Mucosa of stomach (tissue), 1 donor: ENCODE measurements around the gene MZT2B.
"Not testable (repeated sequence)": the region's sequence is repeated elsewhere in the genome, so short reads cannot be mapped to it uniquely, and the experiment has no call there.

Source experiments
- H3K27me3 ChIP-seq: one replicate; pipeline ENCODE4 v1.7.0; 2013; ENCODE audit warnings: mild to moderate bottlenecking, low read length; ENCODE audit not compliant: control insufficient read depth, insufficient read depth
- H3K36me3 ChIP-seq: one replicate; pipeline ENCODE4 v1.7.0; 2013; ENCODE audit warnings: low read length; ENCODE audit not compliant: control insufficient read depth, insufficient read depth
- H3K4me1 ChIP-seq: one replicate; pipeline ENCODE4 v1.7.0; 2013; ENCODE audit warnings: mild to moderate bottlenecking, low read length; ENCODE audit not compliant: control insufficient read depth, insufficient read depth
- H3K4me3 ChIP-seq: one replicate; pipeline ENCODE4 v1.7.0; 2013; ENCODE audit warnings: low read length
- H3K9ac ChIP-seq: one replicate; pipeline ENCODE4 v1.7.0; 2013; ENCODE audit warnings: mild to moderate bottlenecking, low read length, moderate library complexity
- H3K9me3 ChIP-seq: one replicate; pipeline ENCODE4 v1.7.0; 2013; ENCODE audit warnings: mild to moderate bottlenecking, low read length, moderate library complexity; ENCODE audit not compliant: control insufficient read depth
- donor health status: Pancreatic carcinoma.

MZT2B gene

DNA sequence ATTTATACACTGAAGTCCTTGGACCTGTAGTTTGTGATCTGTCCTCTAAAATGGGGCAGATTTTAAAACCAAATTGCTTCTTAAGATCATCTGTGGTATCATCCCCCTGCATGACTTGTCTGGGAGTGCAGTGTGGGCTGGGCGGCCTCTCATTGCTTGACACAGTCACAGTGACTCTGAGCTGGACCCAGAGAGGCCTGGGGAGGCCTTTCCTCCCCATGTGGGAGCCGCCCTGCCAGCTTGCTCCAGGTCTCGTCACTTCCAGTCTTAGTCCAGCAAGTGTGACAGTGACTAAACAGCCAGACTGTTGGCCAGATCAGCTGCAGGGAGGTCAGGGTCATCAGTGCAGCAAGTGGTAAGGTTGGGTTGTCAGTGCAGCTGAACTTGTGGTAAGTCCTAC is 21.1 kb downstream of the MZT2B start:
- not testable (repeated sequence) for H3K4me1 ChIP-seq, H3K36me3 ChIP-seq, H3K9me3 ChIP-seq, H3K9ac ChIP-seq, H3K4me3 ChIP-seq, H3K27me3 ChIP-seq

DNA sequence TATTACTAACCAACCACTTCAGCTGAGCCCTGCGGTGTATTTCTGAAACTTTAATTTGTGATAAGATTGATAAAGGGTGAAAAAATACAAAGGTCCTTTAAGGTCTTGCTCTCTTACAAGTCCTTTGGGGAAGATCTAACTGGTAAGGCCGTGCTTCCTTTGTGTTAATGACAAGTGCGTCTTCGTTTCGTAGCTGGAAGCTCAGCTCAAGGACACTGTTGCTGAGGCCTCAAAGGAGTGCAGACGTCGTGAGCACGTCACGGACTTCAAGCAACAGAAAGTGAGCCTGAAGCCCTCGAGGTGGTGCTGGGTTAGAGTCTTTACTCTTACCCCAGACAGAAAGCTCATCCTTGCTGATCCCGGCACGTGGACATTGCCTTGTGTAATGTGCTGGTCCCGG is 25.0 kb downstream of the MZT2B start:
- not testable (repeated sequence) for H3K9me3 ChIP-seq, H3K4me3 ChIP-seq, H3K27me3 ChIP-seq, H3K9ac ChIP-seq, H3K36me3 ChIP-seq, H3K4me1 ChIP-seq

DNA sequence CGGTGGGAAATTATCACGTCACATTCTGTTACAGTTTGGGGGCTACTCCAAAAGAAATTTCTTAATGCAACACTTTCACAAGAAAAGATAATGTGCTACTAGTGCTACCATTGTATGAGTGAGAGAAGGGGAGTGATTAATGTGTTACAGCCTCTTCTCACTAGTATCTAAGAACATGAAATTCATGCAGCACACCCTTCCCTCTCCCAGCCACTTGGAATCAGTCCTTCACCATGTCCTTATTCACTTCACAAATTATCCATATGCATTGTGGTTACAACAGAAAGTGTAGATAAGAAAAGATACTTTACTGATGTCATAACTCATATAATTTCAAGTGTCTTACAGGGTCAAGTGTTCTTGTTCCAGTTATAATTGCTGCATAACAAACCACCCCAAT is 37.1 kb downstream of the MZT2B start:
- H3K4me1 ChIP-seq, H3K4me3 ChIP-seq, H3K27me3 ChIP-seq, H3K9me3 ChIP-seq, H3K36me3 ChIP-seq, H3K9ac ChIP-seq: not testable (repeated sequence)

DNA sequence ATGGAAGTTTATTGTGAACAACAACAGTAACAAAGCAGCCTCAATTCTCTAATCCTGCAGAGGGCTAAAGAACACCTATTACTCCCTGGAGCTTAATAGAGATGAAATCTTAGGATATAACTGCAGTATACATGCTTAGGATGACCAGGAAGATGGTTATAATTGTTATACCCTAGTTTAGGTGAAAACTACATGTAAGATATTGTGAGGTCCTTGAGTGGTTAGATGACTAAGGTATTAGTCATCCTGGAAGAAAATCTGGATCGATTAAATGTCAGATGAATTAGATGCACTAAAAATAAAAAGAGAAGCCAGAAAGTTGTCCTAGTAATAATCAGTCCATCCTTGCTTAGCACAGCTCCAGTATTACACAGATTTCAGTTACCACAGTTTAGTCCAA is 38.4 kb downstream of the MZT2B start:
- not testable (repeated sequence) for H3K4me1 ChIP-seq, H3K9me3 ChIP-seq, H3K36me3 ChIP-seq, H3K4me3 ChIP-seq, H3K9ac ChIP-seq, H3K27me3 ChIP-seq

DNA sequence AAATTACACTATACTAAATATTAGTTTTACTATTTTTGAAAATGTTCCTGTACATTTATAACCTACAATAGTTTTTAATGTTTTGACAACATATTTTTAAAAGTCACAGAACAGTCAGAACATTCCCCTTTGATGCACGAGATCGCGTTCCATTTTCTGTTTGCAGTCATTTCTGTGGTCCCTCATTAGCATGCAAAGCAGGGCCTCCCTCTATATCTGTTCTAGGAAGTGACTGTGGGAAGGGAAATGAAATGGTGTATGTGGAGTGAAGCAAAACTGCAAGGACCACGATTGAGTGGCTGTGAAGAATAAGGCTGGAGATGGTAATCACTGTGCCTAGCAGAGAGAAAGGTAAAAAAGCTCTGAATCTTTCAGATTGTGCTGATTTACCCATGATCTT is 40.5 kb downstream of the MZT2B start:
- H3K9ac ChIP-seq, H3K9me3 ChIP-seq, H3K4me3 ChIP-seq, H3K4me1 ChIP-seq, H3K36me3 ChIP-seq, H3K27me3 ChIP-seq: not testable (repeated sequence)

DNA sequence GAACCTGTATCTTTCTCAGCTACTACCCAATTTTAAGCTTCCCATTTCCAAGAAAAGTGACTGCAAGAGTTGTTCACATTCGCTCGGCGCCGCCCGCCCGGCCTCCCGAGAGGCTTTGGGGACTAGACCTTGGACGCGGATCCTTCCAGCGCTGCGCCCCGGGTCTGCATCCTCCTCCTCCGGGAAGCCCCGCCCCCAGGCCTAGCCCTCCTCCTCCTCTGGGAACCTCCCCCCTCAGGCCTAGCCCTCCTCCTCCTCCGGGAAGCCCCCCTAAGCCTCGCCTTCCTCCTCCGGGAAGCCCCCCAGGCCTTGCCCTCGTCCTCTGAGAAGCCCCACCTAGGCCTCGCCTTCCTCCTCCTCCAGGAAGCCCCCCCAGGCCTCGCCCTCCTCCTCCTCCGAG is 45.9 kb downstream of the MZT2B start:
- H3K4me3 ChIP-seq, H3K9me3 ChIP-seq, H3K9ac ChIP-seq, H3K27me3 ChIP-seq, H3K4me1 ChIP-seq, H3K36me3 ChIP-seq: not testable (repeated sequence)

DNA sequence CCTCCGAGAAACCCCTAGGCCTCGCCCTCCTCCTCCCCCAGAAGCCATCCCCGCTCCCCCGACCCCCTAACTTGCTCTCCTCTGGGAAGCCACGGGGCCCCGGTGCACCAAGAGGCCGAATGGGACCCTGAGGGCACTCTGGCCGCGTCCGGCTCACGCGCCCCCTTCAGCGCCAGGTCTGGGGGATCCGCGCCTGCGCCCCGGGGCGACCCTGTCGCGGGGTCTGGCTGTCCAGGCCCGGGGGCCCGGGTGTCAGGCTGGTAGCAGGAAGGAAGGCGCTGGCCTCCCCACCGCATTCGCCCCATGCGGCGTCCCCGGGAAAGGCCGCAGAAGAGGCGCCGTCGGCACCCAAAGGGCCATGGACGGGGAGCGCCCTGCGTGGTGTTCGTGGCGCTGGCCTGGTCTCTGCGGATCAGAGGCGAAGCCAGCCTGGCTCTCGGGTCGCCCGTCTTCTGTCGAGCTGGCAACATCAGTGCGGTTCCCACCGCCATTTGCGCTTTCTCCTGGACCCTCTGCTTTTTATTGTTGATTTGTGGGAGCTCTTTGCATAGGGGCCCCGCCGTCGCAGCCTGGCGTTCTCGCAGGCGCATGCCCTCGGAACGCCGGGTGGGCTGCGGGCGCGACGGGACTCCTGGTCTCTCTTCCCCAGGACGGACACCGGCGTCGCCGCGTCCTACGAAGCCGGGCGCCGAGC is 46.6 kb downstream of the MZT2B start:
- not testable (repeated sequence) for H3K9me3 ChIP-seq, H3K4me1 ChIP-seq, H3K9ac ChIP-seq, H3K4me3 ChIP-seq, H3K27me3 ChIP-seq, H3K36me3 ChIP-seq

DNA sequence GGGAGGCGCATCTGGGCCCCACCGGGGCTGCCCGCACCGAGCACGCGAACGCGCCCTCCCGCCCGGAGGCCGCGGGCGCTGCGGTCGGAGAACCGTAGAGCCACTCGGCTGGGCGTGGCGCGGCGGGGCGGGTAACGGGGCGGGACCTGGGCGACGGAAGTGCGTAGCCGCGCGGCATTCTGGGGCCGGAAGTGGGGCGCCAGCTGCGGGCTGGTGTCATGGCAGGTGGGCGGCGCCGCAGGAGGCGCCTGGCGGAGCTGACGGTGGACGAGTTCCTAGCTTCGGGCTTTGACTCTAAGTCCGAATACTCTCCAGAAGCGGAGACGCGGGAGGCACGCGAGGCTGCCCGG is 47.1 kb downstream of the MZT2B start:
- H3K4me3 ChIP-seq, H3K9me3 ChIP-seq, H3K27me3 ChIP-seq, H3K4me1 ChIP-seq, H3K9ac ChIP-seq, H3K36me3 ChIP-seq: not testable (repeated sequence)

DNA sequence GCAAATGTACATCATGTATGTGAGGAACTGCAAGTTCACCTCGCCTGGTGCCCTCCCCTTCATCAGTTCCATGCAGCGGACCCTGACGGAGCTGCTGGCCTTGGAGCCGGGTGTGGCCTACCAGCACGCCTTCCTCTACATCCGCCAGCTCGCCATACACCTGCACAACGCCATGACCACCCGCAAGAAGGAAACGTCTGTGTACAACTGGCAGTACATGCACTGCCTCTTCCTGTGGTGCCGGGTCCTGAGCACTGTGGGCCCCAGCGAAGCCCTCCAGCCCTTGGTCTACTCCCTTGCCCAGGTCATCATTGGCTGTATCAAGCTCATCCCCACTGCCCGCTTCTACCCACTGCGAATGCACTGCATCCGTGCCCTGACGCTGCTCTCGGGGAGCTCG is 48.3 kb downstream of the MZT2B start:
- H3K9me3 ChIP-seq, H3K9ac ChIP-seq, H3K4me3 ChIP-seq: not testable (repeated sequence)

DNA sequence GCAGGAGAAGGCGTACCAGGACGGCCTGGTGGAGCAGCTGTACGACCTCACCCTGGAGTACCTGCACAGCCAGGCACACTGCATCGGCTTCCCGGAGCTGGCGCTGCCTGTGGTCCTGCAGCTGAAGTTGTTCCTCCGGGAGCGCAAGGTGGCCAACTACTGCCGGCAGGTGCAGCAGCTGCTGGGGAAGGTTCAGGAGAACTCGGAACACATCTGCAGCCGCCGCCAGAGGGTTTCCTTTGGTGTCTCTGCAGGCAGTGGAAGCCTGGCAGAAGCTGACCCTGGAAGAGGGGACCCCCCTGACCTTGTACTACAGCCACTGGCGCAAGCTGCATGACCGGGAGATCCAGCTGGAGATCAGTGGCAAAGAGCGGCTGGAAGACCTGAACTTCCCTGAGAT is 48.8 kb downstream of the MZT2B start:
- H3K27me3 ChIP-seq, H3K4me1 ChIP-seq, H3K9me3 ChIP-seq, H3K4me3 ChIP-seq, H3K9ac ChIP-seq, H3K36me3 ChIP-seq: not testable (repeated sequence)

More for the DNA sequence above, 48.3 kb downstream of the MZT2B start:
- H3K36me3 ChIP-seq, H3K27me3 ChIP-seq, H3K4me1 ChIP-seq: not testable (repeated sequence)

DNA sequence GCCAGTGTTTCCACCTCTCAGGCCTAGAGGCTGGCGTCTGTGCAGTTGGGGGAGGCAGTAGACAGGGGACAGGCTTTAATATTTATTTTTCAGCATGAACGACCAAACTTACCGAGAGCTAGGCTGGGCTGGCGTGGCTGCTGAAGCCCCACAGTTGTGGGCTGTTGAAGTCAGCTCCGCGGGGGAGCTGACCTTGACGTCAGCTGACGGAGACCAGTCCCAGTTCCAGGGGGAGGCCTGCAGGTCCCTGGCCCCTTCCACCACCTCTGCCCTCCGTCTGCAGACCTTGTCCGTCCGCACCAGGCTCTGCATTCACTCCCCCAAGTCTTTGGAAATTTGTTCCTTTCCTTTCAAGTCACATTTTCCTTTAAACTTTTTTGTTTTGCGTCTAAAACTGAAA is 49.6 kb downstream of the MZT2B start:
- H3K4me1 ChIP-seq, result no peaks in the 10 kb centered on the region
- no peaks in the 10 kb centered on the region for H3K9me3 ChIP-seq
- H3K27me3 ChIP-seq, result no peaks in the 10 kb centered on the region
- no peak overlapping the region for H3K4me3 ChIP-seq
- H3K9ac ChIP-seq, result no peak overlapping the region
- H3K36me3 ChIP-seq, result no peaks in the 10 kb centered on the region

DNA sequence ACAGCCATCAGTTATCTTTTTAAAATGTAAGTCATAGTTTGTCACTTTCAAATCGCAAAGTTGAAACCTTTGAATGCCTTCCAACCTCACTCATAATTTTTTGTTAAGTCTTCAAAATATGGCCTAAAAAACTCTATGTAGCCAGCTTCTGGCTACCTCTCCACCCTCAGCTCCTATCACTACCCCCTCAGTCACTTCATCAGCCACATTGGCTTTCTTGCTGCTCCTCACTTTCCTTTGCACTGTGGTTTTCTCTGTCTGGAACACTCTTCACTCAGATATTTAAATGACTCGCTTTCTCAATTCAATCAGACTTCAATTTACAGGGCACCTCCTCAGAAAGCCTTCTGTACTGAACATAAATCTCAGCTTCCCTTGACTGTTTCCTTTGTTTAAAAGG is 51.0 kb downstream of the MZT2B start:
- not testable (repeated sequence) for H3K27me3 ChIP-seq, H3K9ac ChIP-seq, H3K36me3 ChIP-seq, H3K4me1 ChIP-seq, H3K9me3 ChIP-seq, H3K4me3 ChIP-seq

DNA sequence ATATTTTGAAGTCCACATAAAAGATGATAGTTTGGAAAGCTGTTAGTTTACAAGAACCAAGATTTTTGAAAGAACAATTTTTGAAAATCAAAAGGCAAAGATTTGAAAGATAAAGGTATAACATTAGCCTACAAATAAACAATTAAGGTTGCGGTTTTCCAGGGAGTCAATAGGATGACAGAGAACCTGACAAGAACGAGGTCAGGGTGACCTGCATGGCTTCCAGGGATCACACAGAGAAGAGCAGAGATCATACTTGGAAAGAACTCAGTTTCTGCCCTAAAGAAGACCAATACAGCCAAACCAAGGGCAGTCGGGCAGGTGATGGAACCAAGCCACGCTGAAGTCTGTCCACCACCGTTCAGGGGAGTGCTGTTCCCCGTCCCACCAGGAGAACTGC is 57.5 kb downstream of the MZT2B start:
- not testable (repeated sequence) for H3K9ac ChIP-seq, H3K36me3 ChIP-seq, H3K4me1 ChIP-seq, H3K9me3 ChIP-seq, H3K27me3 ChIP-seq, H3K4me3 ChIP-seq
